ENCODE data around the gene GMPS. TPM values are rescaled to one million over a fixed set of nuclear protein-coding genes. Genes with fewer than 3 reads are reported as not detected.
"Not testable (repeated sequence)": the region's sequence is repeated elsewhere in the genome, so short reads cannot be mapped to it uniquely, and the experiment has no call there.

GMPS gene
- total RNA-seq: 10 to 100 TPM; 26.8 to 48.8 (median 29.9) TPM

GRCh38 chr3:155870133-155870944 is at the start of gene GMPS:
Gene GMPS, plus strand, starts transcription at chr3:155870650. Its CDS starts 221 bp downstream, at chr3:155870871.
- peak; percentile 99 for ATAC-seq

GRCh38 chr3:155828490-155829098 is 41.9 kb upstream of the GMPS start:
- WGBS, 2 donors (ENCODE audit: low coverage in 1 of 2): 92 to 100% methylated on average over 2 to 9 of the region's 13 CpGs
- not testable (repeated sequence) for ATAC-seq, H3K4me1 ChIP-seq, H3K27me3 ChIP-seq, H3K9me3 ChIP-seq, H3K4me3 ChIP-seq, H3K27ac ChIP-seq
- peaks cover 0 to 52% of the 10 kb centered on the region in 2 donors for H3K36me3 ChIP-seq

More at GRCh38 chr3:155870133-155870944, at the start of gene GMPS:
- Histone ChIP-seq H3K4me1 (peaks cover 0 to 46% (median 10%) of the 10 kb centered on the region in 3 donors), H3K4me3 (peak within 1 kb of the TSS; percentile 68 to 99), H3K27me3 (no peaks in the 10 kb centered on the region), H3K36me3 (no peaks in the 10 kb centered on the region), H3K27ac (peak within 1 kb of the TSS; percentile 78 to 97 (median 94)), H3K9me3 (no peaks in the 10 kb centered on the region)
- WGBS, 2 donors (ENCODE audit: low coverage in 1 of 2): 4% methylated on average over 4 of the region's 83 CpGs; no CpG with 5 or more reads in 1 of the 2 donors
- peak; percentile 69 to 71 for TF ChIP-seq POLR2A (IDR thresholded peaks at IDR 0.05)
- TF ChIP-seq POLR2AphosphoS5 (IDR thresholded peaks at IDR 0.05): peak; percentile 63
- no peak for TF ChIP-seq EP300 (IDR thresholded peaks at IDR 0.05)
- TF ChIP-seq CTCF (IDR thresholded peaks at IDR 0.05): peak in 3 of 4 experiments; percentile 51 to 85 (median 61)

GRCh38 chr3:155835341-155836071 is 34.9 kb upstream of the GMPS start:
- Histone ChIP-seq H3K27me3 (no peaks in the 10 kb centered on the region), H3K4me1 (no peaks in the 10 kb centered on the region), H3K4me3 (no peak overlapping the region), H3K36me3 (peaks cover 0 to 30% of the 10 kb centered on the region in 2 donors), H3K9me3 (no peaks in the 10 kb centered on the region), H3K27ac (no peak overlapping the region)
- 41 to 79% methylated on average over 2 to 8 of the region's 9 CpGs for WGBS, 2 donors (ENCODE audit: low coverage in 1 of 2)
- no peak for ATAC-seq
- TF ChIP-seq POLR2A (IDR thresholded peaks at IDR 0.05) (no peak), POLR2AphosphoS5 (IDR thresholded peaks at IDR 0.05) (no peak), CTCF (IDR thresholded peaks at IDR 0.05) (no peak), EP300 (IDR thresholded peaks at IDR 0.05) (no peak)

GRCh38 chr3:155843569-155843968 is 26.9 kb upstream of the GMPS start:
- Histone ChIP-seq H3K9me3 (no peaks in the 10 kb centered on the region), H3K4me1 (peaks cover 0 to 45% (median 0%) of the 10 kb centered on the region in 3 donors), H3K27me3 (no peaks in the 10 kb centered on the region), H3K4me3 (no peak overlapping the region), H3K27ac (no peak overlapping the region), H3K36me3 (peaks cover 0 to 26% of the 10 kb centered on the region in 2 donors)
- 60 to 64% methylated on average over 1 of the region's 1 CpG for WGBS, 2 donors (ENCODE audit: low coverage in 1 of 2)
- no peak for TF ChIP-seq POLR2A (IDR thresholded peaks at IDR 0.05)
- TF ChIP-seq EP300 (IDR thresholded peaks at IDR 0.05): no peak
- no peak for TF ChIP-seq CTCF (IDR thresholded peaks at IDR 0.05)
- no peak for TF ChIP-seq POLR2AphosphoS5 (IDR thresholded peaks at IDR 0.05)
- ATAC-seq: no peak

GRCh38 chr3:155846119-155846518 is 24.3 kb upstream of the GMPS start:
- no peaks in the 10 kb centered on the region for H3K27me3 ChIP-seq
- H3K36me3 ChIP-seq: peaks cover 0 to 29% of the 10 kb centered on the region in 2 donors
- no peaks in the 10 kb centered on the region for H3K9me3 ChIP-seq
- 64 to 93% methylated on average over 2 of the region's 3 CpGs for WGBS, 2 donors (ENCODE audit: low coverage in 1 of 2)
- H3K27ac ChIP-seq: no peak overlapping the region
- H3K4me3 ChIP-seq: no peak overlapping the region
- no peak for TF ChIP-seq POLR2A (IDR thresholded peaks at IDR 0.05)
- TF ChIP-seq POLR2AphosphoS5 (IDR thresholded peaks at IDR 0.05): no peak
- no peak for TF ChIP-seq EP300 (IDR thresholded peaks at IDR 0.05)
- no peak for TF ChIP-seq CTCF (IDR thresholded peaks at IDR 0.05)
- H3K4me1 ChIP-seq: peaks cover 0 to 70% (median 7%) of the 10 kb centered on the region in 3 donors
- no peak for ATAC-seq

Data from gastroesophageal sphincter (tissue), 4 donors.